Measurements from ENCODE around the gene B4GALT2.

B4GALT2 gene

GRCh38 chr1:44029911-44030604 is 51.0 kb downstream of the B4GALT2 start:
- Histone ChIP-seq H3K36me3 (ENCODE audit: control insufficient read depth in 1 of 2, insufficient read depth in 2 of 2, low read length in 2 of 2) (no peaks in the 10 kb centered on the region), H3K4me1 (ENCODE audit: control insufficient read depth in 1 of 2, insufficient read depth in 2 of 2, low read length in 2 of 2) (peaks cover 38 to 41% of the 10 kb centered on the region in 2 donors), H3K4me3 (ENCODE audit: low read depth in 1 of 2, low read length in 2 of 2) (peak overlapping the region; percentile 77 to 87), H3K27me3 (ENCODE audit: control insufficient read depth in 1 of 2, insufficient read depth in 2 of 2, low read length in 2 of 2) (no peaks in the 10 kb centered on the region), H3K9ac (ENCODE audit: low read depth in 1 of 2, low read length in 2 of 2) (peak overlapping the region; percentile 70 to 79), H3K27ac (ENCODE audit: low read depth, low read length) (peak overlapping the region; percentile 61), H3K9me3 (ENCODE audit: control insufficient read depth in 1 of 2, low read length in 2 of 2) (no peaks in the 10 kb centered on the region)

GRCh38 chr1:44030605-44031251 is 51.7 kb downstream of the B4GALT2 start:
- H3K4me1 ChIP-seq (ENCODE audit: control insufficient read depth in 1 of 2, insufficient read depth in 2 of 2, low read length in 2 of 2): peaks cover 41 to 43% of the 10 kb centered on the region in 2 donors
- no peaks in the 10 kb centered on the region for H3K27me3 ChIP-seq (ENCODE audit: control insufficient read depth in 1 of 2, insufficient read depth in 2 of 2, low read length in 2 of 2)
- H3K27ac ChIP-seq (ENCODE audit: low read depth, low read length): peak overlapping the region; percentile 61
- peak overlapping the region; percentile 74 to 77 for H3K4me3 ChIP-seq (ENCODE audit: low read depth in 1 of 2, low read length in 2 of 2)
- H3K9ac ChIP-seq (ENCODE audit: low read depth in 1 of 2, low read length in 2 of 2): peak overlapping the region; percentile 45 to 70
- H3K9me3 ChIP-seq (ENCODE audit: control insufficient read depth in 1 of 2, low read length in 2 of 2): no peaks in the 10 kb centered on the region
- no peaks in the 10 kb centered on the region for H3K36me3 ChIP-seq (ENCODE audit: control insufficient read depth in 1 of 2, insufficient read depth in 2 of 2, low read length in 2 of 2)

- Histone ChIP-seq H3K27ac (ENCODE audit: low read depth, low read length) (peak within 1 kb of the TSS; percentile 61), H3K4me1 (ENCODE audit: control insufficient read depth in 1 of 2, insufficient read depth in 2 of 2, low read length in 2 of 2) (peaks cover 45 to 46% of the 10 kb centered on the region in 2 donors), H3K4me3 (ENCODE audit: low read depth in 1 of 2, low read length in 2 of 2) (peak within 1 kb of the TSS; percentile 74 to 77), H3K9ac (ENCODE audit: low read depth in 1 of 2, low read length in 2 of 2) (peak within 1 kb of the TSS; percentile 45 to 70), H3K27me3 (ENCODE audit: control insufficient read depth in 1 of 2, insufficient read depth in 2 of 2, low read length in 2 of 2) (no peaks in the 10 kb centered on the region), H3K9me3 (ENCODE audit: control insufficient read depth in 1 of 2, low read length in 2 of 2) (no peaks in the 10 kb centered on the region), H3K36me3 (ENCODE audit: control insufficient read depth in 1 of 2, insufficient read depth in 2 of 2, low read length in 2 of 2) (no peaks in the 10 kb centered on the region)
Measured at GRCh38 chr1:44031252-44032169, 52.5 kb downstream of the B4GALT2 start, which contains the start of gene SLC6A9. TSS of gene SLC6A9 (minus strand) at chr1:44031462. CDS start at chr1:44024277, 7,185 bp downstream.

- Histone ChIP-seq H3K9ac (ENCODE audit: low read depth in 1 of 2, low read length in 2 of 2) (peak overlapping the region in 1 of 2 donors; percentile 45), H3K27ac (ENCODE audit: low read depth, low read length) (no peak overlapping the region), H3K9me3 (ENCODE audit: control insufficient read depth in 1 of 2, low read length in 2 of 2) (no peaks in the 10 kb centered on the region), H3K27me3 (ENCODE audit: control insufficient read depth in 1 of 2, insufficient read depth in 2 of 2, low read length in 2 of 2) (no peaks in the 10 kb centered on the region), H3K4me3 (ENCODE audit: low read depth in 1 of 2, low read length in 2 of 2) (peak overlapping the region in 1 of 2 donors; percentile 74), H3K36me3 (ENCODE audit: control insufficient read depth in 1 of 2, insufficient read depth in 2 of 2, low read length in 2 of 2) (no peaks in the 10 kb centered on the region), H3K4me1 (ENCODE audit: control insufficient read depth in 1 of 2, insufficient read depth in 2 of 2, low read length in 2 of 2) (peaks cover 40 to 46% of the 10 kb centered on the region in 2 donors)
Measured at GRCh38 chr1:44032170-44032790, 53.3 kb downstream of the B4GALT2 start.

GRCh38 chr1:44033041-44033575 is 54.1 kb downstream of the B4GALT2 start:
- Histone ChIP-seq H3K9ac (ENCODE audit: low read depth in 1 of 2, low read length in 2 of 2) (no peak overlapping the region), H3K9me3 (ENCODE audit: control insufficient read depth in 1 of 2, low read length in 2 of 2) (no peaks in the 10 kb centered on the region), H3K36me3 (ENCODE audit: control insufficient read depth in 1 of 2, insufficient read depth in 2 of 2, low read length in 2 of 2) (no peaks in the 10 kb centered on the region), H3K27me3 (ENCODE audit: control insufficient read depth in 1 of 2, insufficient read depth in 2 of 2, low read length in 2 of 2) (no peaks in the 10 kb centered on the region), H3K27ac (ENCODE audit: low read depth, low read length) (no peak overlapping the region), H3K4me3 (ENCODE audit: low read depth in 1 of 2, low read length in 2 of 2) (no peak overlapping the region), H3K4me1 (ENCODE audit: control insufficient read depth in 1 of 2, insufficient read depth in 2 of 2, low read length in 2 of 2) (peaks cover 40 to 42% of the 10 kb centered on the region in 2 donors)

- H3K9me3 ChIP-seq (ENCODE audit: control insufficient read depth in 1 of 2, low read length in 2 of 2): no peaks in the 10 kb centered on the region
- H3K27me3 ChIP-seq (ENCODE audit: control insufficient read depth in 1 of 2, insufficient read depth in 2 of 2, low read length in 2 of 2): no peaks in the 10 kb centered on the region
- no peak overlapping the region for H3K9ac ChIP-seq (ENCODE audit: low read depth in 1 of 2, low read length in 2 of 2)
- H3K4me1 ChIP-seq (ENCODE audit: control insufficient read depth in 1 of 2, insufficient read depth in 2 of 2, low read length in 2 of 2): peaks cover 37 to 39% of the 10 kb centered on the region in 2 donors
- H3K36me3 ChIP-seq (ENCODE audit: control insufficient read depth in 1 of 2, insufficient read depth in 2 of 2, low read length in 2 of 2): no peaks in the 10 kb centered on the region
- H3K27ac ChIP-seq (ENCODE audit: low read depth, low read length): no peak overlapping the region
- no peak overlapping the region for H3K4me3 ChIP-seq (ENCODE audit: low read depth in 1 of 2, low read length in 2 of 2)
Measured at GRCh38 chr1:44033756-44034155, 54.7 kb downstream of the B4GALT2 start.

- no peak overlapping the region for H3K27ac ChIP-seq (ENCODE audit: low read depth, low read length)
- no peak overlapping the region for H3K9ac ChIP-seq (ENCODE audit: low read depth in 1 of 2, low read length in 2 of 2)
- H3K9me3 ChIP-seq (ENCODE audit: control insufficient read depth in 1 of 2, low read length in 2 of 2): no peaks in the 10 kb centered on the region
Measured at GRCh38 chr1:44034423-44034822, 55.4 kb downstream of the B4GALT2 start.

GRCh38 chr1:44034976-44035716 is 56.1 kb downstream of the B4GALT2 start:
- Histone ChIP-seq H3K9ac (ENCODE audit: low read depth in 1 of 2, low read length in 2 of 2) (no peak overlapping the region), H3K9me3 (ENCODE audit: control insufficient read depth in 1 of 2, low read length in 2 of 2) (no peaks in the 10 kb centered on the region), H3K4me3 (ENCODE audit: low read depth in 1 of 2, low read length in 2 of 2) (no peak overlapping the region), H3K27ac (ENCODE audit: low read depth, low read length) (no peak overlapping the region), H3K27me3 (ENCODE audit: control insufficient read depth in 1 of 2, insufficient read depth in 2 of 2, low read length in 2 of 2) (no peaks in the 10 kb centered on the region), H3K36me3 (ENCODE audit: control insufficient read depth in 1 of 2, insufficient read depth in 2 of 2, low read length in 2 of 2) (no peaks in the 10 kb centered on the region), H3K4me1 (ENCODE audit: control insufficient read depth in 1 of 2, insufficient read depth in 2 of 2, low read length in 2 of 2) (peaks cover 27 to 28% of the 10 kb centered on the region in 2 donors)

More at GRCh38 chr1:44034423-44034822, 55.4 kb downstream of the B4GALT2 start:
- Histone ChIP-seq H3K27me3 (ENCODE audit: control insufficient read depth in 1 of 2, insufficient read depth in 2 of 2, low read length in 2 of 2) (no peaks in the 10 kb centered on the region), H3K36me3 (ENCODE audit: control insufficient read depth in 1 of 2, insufficient read depth in 2 of 2, low read length in 2 of 2) (no peaks in the 10 kb centered on the region), H3K4me1 (ENCODE audit: control insufficient read depth in 1 of 2, insufficient read depth in 2 of 2, low read length in 2 of 2) (peaks cover 30 to 32% of the 10 kb centered on the region in 2 donors), H3K4me3 (ENCODE audit: low read depth in 1 of 2, low read length in 2 of 2) (no peak overlapping the region)

Measured in duodenal mucosa (tissue), 2 donors.